K562 (cell line): ENCODE measurements around the gene WWC2. TPM values are rescaled to one million over a fixed set of nuclear protein-coding genes. Genes with fewer than 3 reads are reported as not detected.

Experiments
- CHD2 ChIP-seq: IDR thresholded peaks from 2 replicates; pipeline ENCODE4 v1.6.1; 2011; ENCODE audit warnings: low read depth, low read length
- FOXK1 ChIP-seq: sonication (generic); formaldehyde crosslinking; IDR thresholded peaks from 2 replicates; pipeline ENCODE4 v1.8.0; 2022; ENCODE audit warnings: missing genetic modification reagents, mild to moderate bottlenecking, borderline replicate concordance
- GTF2F1 ChIP-seq: IDR thresholded peaks from 2 replicates; pipeline ENCODE4 v1.6.1; 2011; ENCODE audit warnings: low read depth, low read length, improper control_type of control experiment
- IFI16 ChIP-seq: fragments of 250-450 bp; sonication (Bioruptor Pico); IDR thresholded peaks from 2 replicates; pipeline ENCODE4 v2.1.2; 2022; ENCODE audit warnings: mild to moderate bottlenecking, inconsistent platforms
- KAT7 ChIP-seq: sonication (generic); formaldehyde crosslinking; IDR thresholded peaks from 2 replicates; pipeline ENCODE4 v1.8.0; 2022; ENCODE audit warnings: missing genetic modification reagents, mild to moderate bottlenecking, borderline replicate concordance
- MED1 ChIP-seq: sonication (generic); formaldehyde crosslinking; IDR thresholded peaks from 2 replicates; pipeline ENCODE4 v1.8.1; 2023; ENCODE audit warnings: missing genetic modification reagents, borderline replicate concordance
- TAL1 ChIP-seq: fragments of 450-650 bp; IDR thresholded peaks from 2 replicates; pipeline ENCODE4 v1.6.1; 2016; ENCODE audit warnings: mild to moderate bottlenecking
- ZNF3 ChIP-seq: fragments of 250-450 bp; sonication (Bioruptor Pico); IDR thresholded peaks from 2 replicates; pipeline ENCODE4 v1.5.0; 2021; ENCODE audit warnings: mild to moderate bottlenecking, moderate library complexity
- ZNF347 ChIP-seq: fragments of 450-650 bp; formaldehyde crosslinking; IDR thresholded peaks from 2 replicates; pipeline ENCODE4 v1.4.0; 2020; ENCODE audit warnings: low read depth, mild to moderate bottlenecking, moderate library complexity
- polyA plus RNA-seq, 8 experiments: library from polyadenylated mRNA; depleted of rRNA in 4 of 8; stranded (reverse) in 5 of 8; unstranded in 3 of 8; fragments of >200 nt; fragmentation: Nextera tagmentation in 2 of 8; fragmentation: Illumina TruSeq in 1 of 8; extraction: Ambion mirVana in 2 of 8; extraction: Trizol in 1 of 8; gene quantifications; 2 replicates each; pipeline versions ENCODE4 v1.2.1 to v1.2.3, GENCODE V29; 2011 to 2014; ENCODE audit warnings: inconsistent platforms in 1 of 8, missing spikeins in 1 of 8
- total RNA-seq, 7 experiments: library from RNA; depleted of rRNA in 6 of 7; stranded (reverse); fragments of >200 nt in 6 of 7; fragmentation: Illumina TruSeq in 2 of 7; extraction: Trizol in 2 of 7; gene quantifications; 2 replicates each; pipeline versions ENCODE4 v1.2.1 to v1.2.3, GENCODE V29; 2011 to 2021; ENCODE audit warnings: low replicate concordance in 1 of 7
- TF ChIP-seq, protein P1 (sequence below): fragments of 450-650 bp; formaldehyde crosslinking; IDR thresholded peaks from 2 replicates; pipeline ENCODE4 v1.4.0; 2020; ENCODE audit warnings: mild to moderate bottlenecking, moderate library complexity
- TF ChIP-seq, protein P2 (sequence below): fragments of 450-650 bp; IDR thresholded peaks from 2 replicates; pipeline ENCODE4 v1.6.1; 2018; ENCODE audit not compliant: partially characterized antibody

WWC2 gene
- total and polyA plus RNA-seq, 9 of the 15 experiments (the other 6 are each of a cell fraction or from before 2014, with no cell fraction given), result 3.7 to 39.4 (median 19.6) TPM

DNA sequence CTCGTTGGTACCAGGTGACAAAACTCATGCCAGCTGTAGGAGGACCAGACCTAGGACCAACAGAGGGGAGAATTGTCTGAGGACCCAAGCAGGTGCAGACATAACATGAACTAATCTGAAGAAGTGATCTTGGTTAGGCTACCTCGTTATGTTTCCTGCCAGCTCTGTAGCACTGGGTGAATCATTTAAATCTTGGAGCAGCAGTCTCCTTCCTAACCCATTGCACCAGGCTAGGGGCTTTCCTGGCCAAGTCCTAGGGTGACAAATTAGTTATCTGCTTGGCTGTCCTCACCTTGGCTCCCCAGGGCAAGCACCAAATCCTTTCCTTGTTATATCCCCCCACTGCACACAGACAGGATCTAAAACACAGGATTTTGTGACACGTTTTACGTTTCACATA is 87.8 kb downstream of the WWC2 start (continued):
- TF ChIP-seq, protein P1, sequence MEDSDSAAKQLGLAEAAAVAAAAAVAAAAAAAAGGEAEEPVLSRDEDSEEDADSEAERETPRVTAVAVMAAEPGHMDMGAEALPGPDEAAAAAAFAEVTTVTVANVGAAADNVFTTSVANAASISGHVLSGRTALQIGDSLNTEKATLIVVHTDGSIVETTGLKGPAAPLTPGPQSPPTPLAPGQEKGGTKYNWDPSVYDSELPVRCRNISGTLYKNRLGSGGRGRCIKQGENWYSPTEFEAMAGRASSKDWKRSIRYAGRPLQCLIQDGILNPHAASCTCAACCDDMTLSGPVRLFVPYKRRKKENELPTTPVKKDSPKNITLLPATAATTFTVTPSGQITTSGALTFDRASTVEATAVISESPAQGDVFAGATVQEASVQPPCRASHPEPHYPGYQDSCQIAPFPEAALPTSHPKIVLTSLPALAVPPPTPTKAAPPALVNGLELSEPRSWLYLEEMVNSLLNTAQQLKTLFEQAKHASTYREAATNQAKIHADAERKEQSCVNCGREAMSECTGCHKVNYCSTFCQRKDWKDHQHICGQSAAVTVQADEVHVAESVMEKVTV (CRISPR knock-in tag), result no peak
- no peak for TF ChIP-seq FOXK1 (CRISPR knock-in tag)
- no peak for TF ChIP-seq TAL1
- TF ChIP-seq ZNF3 (CRISPR knock-in tag), result no peak
- TF ChIP-seq, protein P2, sequence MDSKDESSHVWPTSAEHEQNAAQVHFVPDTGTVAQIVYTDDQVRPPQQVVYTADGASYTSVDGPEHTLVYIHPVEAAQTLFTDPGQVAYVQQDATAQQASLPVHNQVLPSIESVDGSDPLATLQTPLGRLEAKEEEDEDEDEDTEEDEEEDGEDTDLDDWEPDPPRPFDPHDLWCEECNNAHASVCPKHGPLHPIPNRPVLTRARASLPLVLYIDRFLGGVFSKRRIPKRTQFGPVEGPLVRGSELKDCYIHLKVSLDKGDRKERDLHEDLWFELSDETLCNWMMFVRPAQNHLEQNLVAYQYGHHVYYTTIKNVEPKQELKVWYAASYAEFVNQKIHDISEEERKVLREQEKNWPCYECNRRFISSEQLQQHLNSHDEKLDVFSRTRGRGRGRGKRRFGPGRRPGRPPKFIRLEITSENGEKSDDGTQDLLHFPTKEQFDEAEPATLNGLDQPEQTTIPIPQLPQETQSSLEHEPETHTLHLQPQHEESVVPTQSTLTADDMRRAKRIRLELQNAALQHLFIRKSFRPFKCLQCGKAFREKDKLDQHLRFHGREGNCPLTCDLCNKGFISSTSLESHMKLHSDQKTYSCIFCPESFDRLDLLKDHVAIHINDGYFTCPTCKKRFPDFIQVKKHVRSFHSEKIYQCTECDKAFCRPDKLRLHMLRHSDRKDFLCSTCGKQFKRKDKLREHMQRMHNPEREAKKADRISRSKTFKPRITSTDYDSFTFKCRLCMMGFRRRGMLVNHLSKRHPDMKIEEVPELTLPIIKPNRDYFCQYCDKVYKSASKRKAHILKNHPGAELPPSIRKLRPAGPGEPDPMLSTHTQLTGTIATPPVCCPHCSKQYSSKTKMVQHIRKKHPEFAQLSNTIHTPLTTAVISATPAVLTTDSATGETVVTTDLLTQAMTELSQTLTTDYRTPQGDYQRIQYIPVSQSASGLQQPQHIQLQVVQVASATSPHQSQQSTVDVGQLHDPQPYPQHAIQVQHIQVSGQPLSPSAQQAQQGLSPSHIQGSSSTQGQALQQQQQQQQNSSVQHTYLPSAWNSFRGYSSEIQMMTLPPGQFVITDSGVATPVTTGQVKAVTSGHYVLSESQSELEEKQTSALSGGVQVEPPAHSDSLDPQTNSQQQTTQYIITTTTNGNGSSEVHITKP, result no peak
- no peak for TF ChIP-seq CHD2
- no peak for TF ChIP-seq IFI16 (CRISPR knock-in tag)
- no peak for TF ChIP-seq MED1 (CRISPR knock-in tag)
- TF ChIP-seq KAT7 (CRISPR knock-in tag), result no peak
- no peak for TF ChIP-seq GTF2F1
- TF ChIP-seq ZNF347, result no peak
